NCI-H2171 treated with DMSO at 0.1 percent for 48 hours (cell line): Measurements from ENCODE around the gene MAN1C1.
A peak's percentile ranks its signal among the peaks of the same experiment; 100 is the strongest.

Source experiments
- DNase-seq: peaks from one replicate; lab custom pipeline; 2025; lab: John Stamatoyannopoulos, UW

Gene MAN1C1

GRCh38 chr1:25782608-25783201 is 166.1 kb downstream of the MAN1C1 start:
- DNase-seq = peak; percentile 25

- no peak for DNase-seq
These were observed 168.0 kb downstream of the MAN1C1 start for GRCh38 chr1:25784575-25785051.

- DNase-seq = no peak
These were observed 168.9 kb downstream of the MAN1C1 start for GRCh38 chr1:25785333-25786067.

- DNase-seq = no peak
These were observed 170.5 kb downstream of the MAN1C1 start for GRCh38 chr1:25786887-25787759.

- peak; percentile 18 for DNase-seq
These were observed 171.2 kb downstream of the MAN1C1 start for GRCh38 chr1:25787760-25788166.

- no peak for DNase-seq
These were observed 173.9 kb downstream of the MAN1C1 start for GRCh38 chr1:25790472-25790871.

- no peak for DNase-seq
These were observed 175.5 kb downstream of the MAN1C1 start for GRCh38 chr1:25792115-25792514.

- no peak for DNase-seq
These were observed 177.1 kb downstream of the MAN1C1 start for GRCh38 chr1:25793585-25794170.

GRCh38 chr1:25794325-25794724 is 177.7 kb downstream of the MAN1C1 start:
- DNase-seq = no peak

GRCh38 chr1:25795211-25795610 is 178.6 kb downstream of the MAN1C1 start:
- no peak for DNase-seq

GRCh38 chr1:25795946-25796810 is 179.6 kb downstream of the MAN1C1 start:
- DNase-seq = no peak

GRCh38 chr1:25796811-25797458 is 180.3 kb downstream of the MAN1C1 start:
- peak; percentile 97 for DNase-seq

GRCh38 chr1:25797939-25798338 is 181.3 kb downstream of the MAN1C1 start:
- DNase-seq = no peak

GRCh38 chr1:25798666-25799351 is 182.2 kb downstream of the MAN1C1 start:
- DNase-seq = no peak

GRCh38 chr1:25799352-25799934 is 182.9 kb downstream of the MAN1C1 start:
- peak; percentile 37 for DNase-seq

- no peak for DNase-seq
These were observed 183.5 kb downstream of the MAN1C1 start, which contains the start of gene SELENON for GRCh38 chr1:25799935-25800702. Gene SELENON (plus strand): TSS chr1:25800193. CDS start chr1:25800231, 38 bp downstream.

GRCh38 chr1:25800703-25801377 is 184.2 kb downstream of the MAN1C1 start:
- DNase-seq = no peak

GRCh38 chr1:25802915-25803314 is 186.3 kb downstream of the MAN1C1 start:
- peak; percentile 70 for DNase-seq
